MCF 10A (cell line): ENCODE measurements around the gene C1orf50. TPM values are rescaled to one million over a fixed set of nuclear protein-coding genes. Genes with fewer than 3 reads are reported as not detected.

Experiments used
- BruUV-seq: library from RNA; stranded (reverse); fragments of 400-500 nt; replicated peaks from 2 replicates; lab custom pipeline; 2021; lab: Mats Ljungman, UMichigan
- CTCF ChIA-PET: fragments of 300-600 bp; sonication (Branson Sonifier 250); formaldehyde crosslinking; extraction: SDS; loops from one replicate; lab custom pipeline; 2021; ENCODE audit warnings: antibody characterized with exemption, inconsistent platforms; lab: Yijun Ruan, JAX
- POLR2A ChIA-PET: fragments of 300-600, 350-650 bp; sonication (Branson Sonifier 250); formaldehyde crosslinking; extraction: SDS; loops from one replicate; lab custom pipeline; 2020; ENCODE audit warnings: antibody characterized with exemption, inconsistent platforms; lab: Yijun Ruan, JAX
- DNase-seq: peaks from one replicate; pipeline ENCODE4 v3.0.0-alpha.2; 2018; ENCODE audit not compliant: unreplicated experiment
- H3K27ac Mint-ChIP-seq: one replicate; pipeline ENCODE4 v1.8.0; 2022; ENCODE audit warnings: mild to moderate bottlenecking, low read depth, mixed read lengths; ENCODE audit not compliant: unreplicated experiment
- H3K27me3 Mint-ChIP-seq: one replicate; pipeline ENCODE4 v1.8.0; 2022; ENCODE audit warnings: mixed read lengths; ENCODE audit not compliant: insufficient read depth, unreplicated experiment
- H3K36me3 Mint-ChIP-seq: one replicate; pipeline ENCODE4 v1.8.0; 2022; ENCODE audit warnings: mild to moderate bottlenecking, moderate library complexity, mixed read lengths; ENCODE audit not compliant: insufficient read depth, unreplicated experiment
- H3K4me1 Mint-ChIP-seq: one replicate; pipeline ENCODE4 v1.8.0; 2022; ENCODE audit warnings: mixed read lengths; ENCODE audit not compliant: insufficient read depth, unreplicated experiment
- H3K4me3 Mint-ChIP-seq: one replicate; pipeline ENCODE4 v1.8.0; 2022; ENCODE audit warnings: mild to moderate bottlenecking, moderate library complexity, mixed read lengths; ENCODE audit not compliant: unreplicated experiment
- H3K9me3 Mint-ChIP-seq: one replicate; pipeline ENCODE4 v1.8.0; 2022; ENCODE audit warnings: mixed read lengths; ENCODE audit not compliant: unreplicated experiment
- CTCF ChIP-seq: fragments of 200-600 bp; IDR thresholded peaks from one replicate; pipeline ENCODE4 v1.8.0; 2022; ENCODE audit warnings: antibody characterized with exemption, mild to moderate bottlenecking; ENCODE audit not compliant: unreplicated experiment
- intact Hi-C: fragments of 100-400 bp; cut with micrococcal nuclease; formaldehyde crosslinking; loops from 2 replicates; pipeline ENCODE4 v1.14.1; 2022
- total RNA-seq: library from RNA; stranded (reverse); gene quantifications from 2 replicates; pipeline ENCODE4 v1.2.3, GENCODE V29; 2022

Gene C1orf50
- total RNA-seq, 1 experiment from 2014 or later = 11.7 TPM

- peak overlapping the region; percentile 71 for H3K4me3 Mint-ChIP-seq
- intact Hi-C loops = no loop called here
- DNase-seq = peak; percentile 3
- peaks cover 10% of the 10 kb centered on the region for H3K36me3 Mint-ChIP-seq
- no peaks in the 10 kb centered on the region for H3K9me3 Mint-ChIP-seq
- ChIA-PET POLR2A (interaction anchor here (0.6 to 11.5 kb wide), 19 partner anchors 9 to 538 kb away, joined by 3 to 88 read pairs (median 4); partner anchors contain the start of genes C1orf50, P3H1, PPIH and ZNF691), CTCF (interaction anchor here (0.5 to 1.0 kb wide), 3 partner anchors 39 to 1299 kb away, joined by 3 to 4 read pairs (median 3); no protein-coding TSS in a partner anchor)
- peak overlapping the region; percentile 74 for H3K27ac Mint-ChIP-seq
- H3K27me3 Mint-ChIP-seq = no peaks in the 10 kb centered on the region
- TSS peak; percentile 56 for BruUV-seq
- peaks cover 21% of the 10 kb centered on the region for H3K4me1 Mint-ChIP-seq
- no peak for TF ChIP-seq CTCF
Measured at GRCh38 chr1:42815941-42816584, 49.0 kb downstream of the C1orf50 start.

- BruUV-seq = no TSS peak
- ChIA-PET CTCF (interaction anchor here (0.6 to 1.0 kb wide), 2 partner anchors 40 to 48 kb away, joined by 3 to 4 read pairs; no protein-coding TSS in a partner anchor), POLR2A (interaction anchor here (0.6 to 11.5 kb wide), 21 partner anchors 8 to 539 kb away, joined by 3 to 88 read pairs (median 4); partner anchors contain the start of genes C1orf50, P3H1, PPIH and YBX1)
- intact Hi-C loops = no loop called here
- Mint-ChIP-seq H3K4me3 (peak within 1 kb of the TSS; percentile 71), H3K4me1 (peaks cover 21% of the 10 kb centered on the region), H3K36me3 (peaks cover 10% of the 10 kb centered on the region), H3K27me3 (no peaks in the 10 kb centered on the region), H3K27ac (peak within 1 kb of the TSS; percentile 74), H3K9me3 (no peaks in the 10 kb centered on the region)
- TF ChIP-seq CTCF = no peak
- DNase-seq = peak; percentile 84
Measured at GRCh38 chr1:42816585-42817439, 49.8 kb downstream of the C1orf50 start, which contains the start of the genes ERMAP and SVBP. TSS of gene ERMAP (plus strand) at chr1:42817122. CDS start at chr1:42830449, 13,327 bp downstream. TSS of gene SVBP (minus strand) at chr1:42817397. CDS start at chr1:42816544, 853 bp downstream.

GRCh38 chr1:42817440-42817767 lies 50.4 kb downstream of the C1orf50 start:
- no peaks in the 10 kb centered on the region for H3K9me3 Mint-ChIP-seq
- H3K4me3 Mint-ChIP-seq = peak overlapping the region; percentile 71
- peaks cover 21% of the 10 kb centered on the region for H3K4me1 Mint-ChIP-seq
- ChIA-PET CTCF (no interaction called here), POLR2A (interaction anchor here (0.7 to 11.5 kb wide), 10 partner anchors 9 to 159 kb away, joined by 3 to 88 read pairs (median 4); partner anchors contain the start of genes C1orf50, P3H1, PPIH and YBX1)
- no TSS peak for BruUV-seq
- DNase-seq = no peak
- no peak overlapping the region for H3K27ac Mint-ChIP-seq
- peaks cover 10% of the 10 kb centered on the region for H3K36me3 Mint-ChIP-seq
- intact Hi-C loops = no loop called here
- H3K27me3 Mint-ChIP-seq = no peaks in the 10 kb centered on the region
- no peak for TF ChIP-seq CTCF
